GM13976 (cell line): Measurements from ENCODE around the gene NFYB.

Experiments
- DNase-seq: peaks from one replicate; pipeline ENCODE4 v3.0.0; 2012; ENCODE audit warnings: low spot score
- CTCF ChIP-seq: IDR thresholded peaks from 2 replicates; pipeline ENCODE4 v1.5.1; 2012; ENCODE audit warnings: borderline replicate concordance, mild to moderate bottlenecking; ENCODE audit not compliant: insufficient read depth; ENCODE audit errors: extremely low read depth, missing control alignments, control extremely low read depth
- in situ Hi-C: fragments of 300-500 bp; cut with MboI; formaldehyde crosslinking; loops from one replicate; pipeline ENCODE4 v1.12.0; 2022; ENCODE audit warnings: low sequenced_read_pairs, mixed read lengths, inconsistent platforms; ENCODE audit not compliant: unreplicated experiment

Gene NFYB

GRCh38 chr12:104136577-104136976, 1.4 kb downstream of the NFYB start:
- DNase-seq: no peak
- no peak for TF ChIP-seq CTCF
- in situ Hi-C loops: no loop called here

- in situ Hi-C loops: no loop called here
- no peak for TF ChIP-seq CTCF
- DNase-seq: no peak
These were observed 3.1 kb downstream of the NFYB start for GRCh38 chr12:104134882-104135281.

- no peak for DNase-seq
- in situ Hi-C loops: no loop called here
- no peak for TF ChIP-seq CTCF
These were observed 4.1 kb downstream of the NFYB start for GRCh38 chr12:104133866-104134265.

GRCh38 chr12:104133321-104133720, 4.7 kb downstream of the NFYB start:
- no peak for DNase-seq
- no peak for TF ChIP-seq CTCF
- in situ Hi-C loops: no loop called here

- in situ Hi-C loops: no loop called here
- TF ChIP-seq CTCF: no peak
- DNase-seq: no peak
These were observed 5.6 kb downstream of the NFYB start for GRCh38 chr12:104132351-104132956.

- in situ Hi-C loops: no loop called here
- TF ChIP-seq CTCF: no peak
- no peak for DNase-seq
These were observed 6.4 kb downstream of the NFYB start for GRCh38 chr12:104131609-104132008.
